NOMO-1 treated with DMSO at 0.1 percent for 48 hours (cell line): Measurements from ENCODE around the gene SIPA1L3.

Experiments
- DNase-seq: peaks from one replicate; lab custom pipeline; 2025; ENCODE audit not compliant: unreplicated experiment; lab: John Stamatoyannopoulos, UW

SIPA1L3 gene

DNA sequence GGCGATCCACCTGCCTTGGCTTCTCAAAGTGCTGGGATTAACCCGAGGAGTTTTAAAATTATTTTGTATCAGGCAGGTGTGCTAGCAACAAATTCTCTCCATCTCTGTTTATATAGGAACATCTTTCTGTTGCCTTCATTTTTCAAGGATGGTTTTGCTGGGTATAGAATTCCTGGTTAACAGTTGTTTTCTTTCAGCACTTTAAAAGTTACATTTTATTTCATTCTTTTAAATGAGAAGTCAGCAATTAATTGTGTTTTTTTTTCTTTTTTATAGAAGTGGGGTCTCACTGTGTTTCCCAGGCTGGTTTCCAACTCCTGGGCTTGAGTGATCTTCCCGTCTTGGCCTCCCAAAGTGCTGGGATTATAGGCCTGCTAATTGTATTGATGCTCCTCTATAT, 273.1 kb downstream of the SIPA1L3 start:
- DNase-seq: no peak

GRCh38 chr19:38182536-38183210, 275.7 kb downstream of the SIPA1L3 start:
- no peak for DNase-seq

GRCh38 chr19:38183251-38183897, 276.4 kb downstream of the SIPA1L3 start:
- DNase-seq: no peak

GRCh38 chr19:38184815-38185214, 277.8 kb downstream of the SIPA1L3 start:
- no peak for DNase-seq

DNA sequence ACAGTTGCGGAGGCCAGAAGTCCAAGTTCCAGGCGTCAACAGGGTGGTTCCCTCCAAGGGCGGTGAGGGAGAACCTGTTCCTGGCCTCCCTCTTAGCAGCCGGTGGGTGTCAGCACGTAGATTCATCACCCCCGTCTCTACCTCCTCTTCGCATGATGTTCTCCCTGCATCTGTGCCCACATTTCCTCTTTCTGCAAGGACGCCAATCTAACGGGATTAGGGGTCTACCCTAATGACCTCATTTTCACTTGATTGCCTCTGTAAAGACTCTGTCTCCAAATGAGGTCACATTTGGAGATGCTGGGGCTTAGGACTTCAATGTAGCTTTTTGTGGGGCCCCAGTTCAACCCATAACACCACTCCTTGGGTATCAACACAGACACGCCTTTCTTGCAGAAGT, 278.6 kb downstream of the SIPA1L3 start:
- no peak for DNase-seq

DNA sequence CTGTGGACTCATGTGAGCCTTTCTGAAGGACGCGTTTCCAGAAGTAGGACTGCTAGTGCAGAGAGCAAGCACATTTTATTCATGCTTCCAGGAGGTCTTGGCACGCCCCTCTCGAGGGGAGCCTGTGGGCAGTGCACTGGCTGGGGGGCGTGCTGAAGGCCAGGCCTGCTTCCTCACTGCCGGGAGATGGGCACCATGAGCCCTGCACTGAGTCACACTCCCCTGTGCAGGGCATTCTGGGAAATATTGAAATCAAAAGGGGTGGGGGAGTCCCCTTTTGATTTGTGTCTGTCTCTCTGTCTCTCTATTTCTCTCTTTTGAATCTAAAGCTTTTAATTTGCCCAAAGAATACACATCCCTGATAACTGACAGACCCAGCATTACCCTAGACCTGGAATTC, 283.1 kb downstream of the SIPA1L3 start:
- DNase-seq: no peak

DNA sequence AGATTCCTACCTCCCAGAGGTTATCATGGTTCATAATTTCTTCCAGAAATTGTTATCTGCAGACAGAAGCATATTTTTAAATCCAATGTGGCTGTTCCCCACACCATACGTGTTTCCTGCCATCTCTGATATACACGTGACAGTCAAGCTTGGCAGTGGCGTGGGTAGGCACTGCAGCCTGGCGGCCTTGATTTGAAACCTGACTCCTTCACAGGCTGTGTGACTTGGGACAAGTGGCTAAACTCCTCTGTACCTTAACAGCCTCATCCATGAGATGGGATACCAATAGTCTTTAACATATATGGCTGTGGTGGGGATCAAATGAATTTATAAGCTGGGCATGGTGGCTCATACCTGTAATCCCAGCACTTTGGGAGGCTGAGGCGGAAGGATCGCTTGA, 283.8 kb downstream of the SIPA1L3 start:
- DNase-seq: no peak

- DNase-seq: no peak
These were observed 284.7 kb downstream of the SIPA1L3 start for GRCh38 chr19:38191747-38192146.

- no peak for DNase-seq
These were observed 286.4 kb downstream of the SIPA1L3 start for GRCh38 chr19:38193445-38193844.

DNA sequence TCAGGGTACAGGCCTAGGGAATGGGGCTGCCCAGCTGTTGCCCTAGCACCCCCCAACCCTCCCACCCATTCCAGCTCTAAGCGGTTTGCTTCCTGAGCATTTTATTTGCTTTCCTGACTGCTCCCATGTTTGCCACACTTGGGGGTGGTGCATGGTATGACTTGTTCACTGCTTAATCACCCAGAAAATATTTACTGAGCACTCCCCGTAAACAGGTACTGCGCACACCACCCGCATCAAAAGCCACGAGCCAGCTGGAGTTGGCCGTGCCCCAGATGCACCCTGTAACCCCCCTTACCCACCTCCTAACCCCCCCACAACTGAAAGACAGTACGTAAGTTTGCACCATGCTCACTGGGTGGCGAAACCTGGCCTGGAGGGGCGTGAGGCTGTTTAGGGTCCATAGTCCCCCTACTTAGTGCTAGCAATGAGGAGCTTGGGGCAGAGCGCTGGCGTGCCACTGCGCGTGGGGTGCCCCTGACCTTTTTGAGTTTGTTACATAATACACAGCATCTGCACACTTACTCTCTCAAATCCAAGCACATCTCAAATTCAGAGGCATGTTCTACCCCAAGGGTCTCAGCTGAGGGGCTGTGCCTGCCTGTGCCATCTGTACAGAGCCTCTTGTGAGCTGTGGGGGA, 287.2 kb downstream of the SIPA1L3 start:
- no peak for DNase-seq

GRCh38 chr19:38195237-38195636, 288.2 kb downstream of the SIPA1L3 start:
- no peak for DNase-seq

GRCh38 chr19:38196245-38196837, 289.3 kb downstream of the SIPA1L3 start:
- DNase-seq: no peak

DNA sequence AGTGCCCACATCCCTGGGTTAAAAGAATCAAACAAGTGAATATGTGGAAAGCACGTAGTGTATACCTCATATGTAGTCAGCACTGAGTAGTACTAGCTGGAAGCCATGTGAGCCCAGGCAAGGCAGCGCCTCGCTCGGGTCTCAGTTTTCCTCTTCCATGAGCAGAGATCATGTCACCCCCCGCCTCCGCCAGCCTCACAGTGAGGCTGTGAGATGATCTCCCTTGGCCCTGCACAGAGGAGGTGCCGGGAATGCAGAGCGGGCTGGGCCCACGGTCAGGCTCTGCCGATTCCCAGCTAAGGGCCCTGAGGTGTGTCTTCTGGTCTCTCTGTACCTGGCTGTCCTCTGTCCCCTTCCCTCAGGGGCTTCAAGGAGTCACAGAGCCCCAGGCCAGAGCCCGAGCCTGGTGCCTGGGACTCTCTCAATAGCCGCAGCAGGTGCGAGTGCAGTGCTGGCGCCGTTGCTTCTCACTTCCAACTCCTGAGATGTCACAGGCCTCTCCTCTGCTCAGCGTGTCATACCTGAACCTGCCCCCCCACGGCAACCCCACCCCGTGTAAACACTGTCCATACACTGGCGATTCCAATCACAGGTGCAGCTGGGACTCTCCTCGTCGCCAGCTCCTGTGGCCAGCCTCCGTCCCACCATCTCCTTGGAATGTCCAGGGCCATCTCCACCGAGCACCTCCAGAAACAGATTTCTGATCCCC, 290.1 kb downstream of the SIPA1L3 start:
- DNase-seq: no peak

- no peak for DNase-seq
These were observed 291.1 kb downstream of the SIPA1L3 start for GRCh38 chr19:38197937-38198704.

- no peak for DNase-seq
These were observed 292.3 kb downstream of the SIPA1L3 start for GRCh38 chr19:38199340-38199739.

DNA sequence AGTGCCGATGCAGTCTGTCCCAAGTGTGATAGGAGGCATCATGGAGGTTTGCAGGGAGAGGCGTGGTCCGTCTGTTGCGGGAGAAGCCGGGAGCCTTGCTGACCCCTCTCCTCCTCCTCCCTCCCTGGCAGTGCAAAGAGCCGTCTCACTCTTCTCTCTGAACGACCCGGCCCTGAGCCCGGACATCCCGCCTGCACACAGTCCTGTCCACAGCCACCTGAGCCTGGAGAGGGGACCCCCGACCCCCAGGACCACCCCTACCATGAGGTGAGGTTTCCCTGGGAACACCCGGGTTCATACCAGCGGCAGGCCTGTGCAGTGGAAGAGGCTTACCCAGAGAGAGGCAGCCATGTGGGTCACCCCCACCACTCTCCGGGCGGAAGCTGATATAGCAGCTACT, 294.7 kb downstream of the SIPA1L3 start:
- no peak for DNase-seq

DNA sequence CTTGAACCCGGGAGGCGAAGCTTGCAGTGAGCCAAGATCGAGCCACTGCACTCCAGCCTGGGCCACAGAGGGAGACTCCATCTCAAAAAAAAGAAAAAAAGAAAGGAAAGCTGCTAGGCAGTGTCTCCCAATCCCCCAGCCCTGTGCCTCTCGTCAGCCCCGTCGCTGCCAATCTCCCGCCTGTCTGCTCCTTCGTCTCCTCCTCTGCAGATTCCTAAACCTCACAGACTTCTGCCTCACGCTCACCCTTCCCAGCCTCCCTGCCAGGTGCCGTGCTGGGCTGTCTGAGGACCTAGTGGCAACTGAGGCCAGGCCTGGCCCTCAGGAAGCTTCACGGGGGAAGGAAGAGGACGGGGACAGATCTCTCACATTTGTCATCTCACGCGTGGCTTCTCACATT, 295.5 kb downstream of the SIPA1L3 start:
- DNase-seq: no peak

GRCh38 chr19:38203197-38203596, 296.2 kb downstream of the SIPA1L3 start:
- DNase-seq: no peak

GRCh38 chr19:38204096-38204495, 297.1 kb downstream of the SIPA1L3 start:
- no peak for DNase-seq

- DNase-seq: no peak
These were observed 297.7 kb downstream of the SIPA1L3 start for GRCh38 chr19:38204728-38205127.
